Activated T-helper 1 cell treated with anti-CD3 and anti-CD28 coated beads, Interleukin-12 subunit alpha, Interleukin-12 subunit beta, Interleukin-2, Interleukin-4 antibody, amounts not matched to agents 30 ng/mL and 10 ng/mL and 1 ng/mL, durations not matched to agents 14 hours and 24 hours and 36 hours (primary cell): ENCODE results near the gene NEMP1. TPM values are rescaled to one million over a fixed set of nuclear protein-coding genes. Genes with fewer than 3 reads are reported as not detected.
A peak's percentile ranks its signal among the peaks of the same experiment; 100 is the strongest.
"Not testable (repeated sequence)": the region's sequence is repeated elsewhere in the genome, so short reads cannot be mapped to it uniquely, and the experiment has no call there.

Source experiments
- DNase-seq: peaks from one replicate; pipeline ENCODE4 v3.0.0; 2021; ENCODE audit warnings: low spot score
- H3K27ac Mint-ChIP-seq: one replicate; pipeline ENCODE4 v1.8.0; 2021; ENCODE audit warnings: mild to moderate bottlenecking, mixed read lengths
- H3K27me3 Mint-ChIP-seq: one replicate; pipeline ENCODE4 v1.8.0; 2022; ENCODE audit warnings: mild to moderate bottlenecking, moderate library complexity, mixed read lengths; ENCODE audit not compliant: insufficient read depth
- H3K36me3 Mint-ChIP-seq: one replicate; pipeline ENCODE4 v1.8.0; 2021; ENCODE audit warnings: low read depth, mixed read lengths
- H3K4me1 Mint-ChIP-seq: one replicate; pipeline ENCODE4 v1.8.0; 2021; ENCODE audit warnings: low read depth, mixed read lengths
- H3K4me3 Mint-ChIP-seq: one replicate; pipeline ENCODE4 v1.8.0; 2021; ENCODE audit warnings: mild to moderate bottlenecking, moderate library complexity, mixed read lengths
- H3K9me3 Mint-ChIP-seq: one replicate; pipeline ENCODE4 v1.8.0; 2021; ENCODE audit warnings: mixed read lengths
- intact Hi-C: fragments of 100-400 bp; cut with micrococcal nuclease; formaldehyde crosslinking; loops from one replicate; pipeline ENCODE4 v1.15.1; 2024
- total RNA-seq: library from RNA; stranded (reverse); gene quantifications from 2 replicates; pipeline ENCODE4 v1.2.3, GENCODE V29; 2022

Gene NEMP1
- total RNA-seq, 1 donor from 2014 or later, result 70.2 TPM

GRCh38 chr12:57039016-57039798, 39.4 kb downstream of the NEMP1 start:
- intact Hi-C loops, result no loop called here
- H3K4me3 Mint-ChIP-seq, result no peak overlapping the region
- H3K27me3 Mint-ChIP-seq, result peaks cover 8% of the 10 kb centered on the region
- DNase-seq, result no peak
- H3K27ac Mint-ChIP-seq, result no peak overlapping the region
- H3K9me3 Mint-ChIP-seq, result no peaks in the 10 kb centered on the region
- H3K4me1 Mint-ChIP-seq, result no peaks in the 10 kb centered on the region
- peaks cover 4% of the 10 kb centered on the region for H3K36me3 Mint-ChIP-seq

- Mint-ChIP-seq H3K9me3 (no peaks in the 10 kb centered on the region), H3K27me3 (peaks cover 6% of the 10 kb centered on the region), H3K27ac (no peak overlapping the region), H3K36me3 (peaks cover 4% of the 10 kb centered on the region), H3K4me1 (no peaks in the 10 kb centered on the region), H3K4me3 (no peak overlapping the region)
- DNase-seq, result no peak
- intact Hi-C loops, result no loop called here
Observed at GRCh38 chr12:57037264-57037663, 41.3 kb downstream of the NEMP1 start.

GRCh38 chr12:57033431-57033830, 45.2 kb downstream of the NEMP1 start:
- Mint-ChIP-seq H3K4me1 (peaks cover 20% of the 10 kb centered on the region), H3K27me3 (no peaks in the 10 kb centered on the region), H3K27ac (no peak overlapping the region), H3K4me3 (no peak overlapping the region), H3K36me3 (peaks cover 3% of the 10 kb centered on the region), H3K9me3 (no peaks in the 10 kb centered on the region)
- intact Hi-C loops, result no loop called here
- DNase-seq, result no peak

- intact Hi-C loops, result loop anchor here (1.0 kb wide), 2 partner anchors 23 to 31 kb away; no protein-coding TSS in a partner anchor
- peaks cover 3% of the 10 kb centered on the region for H3K36me3 Mint-ChIP-seq
- H3K4me3 Mint-ChIP-seq, result no peak overlapping the region
- H3K4me1 Mint-ChIP-seq, result peaks cover 29% of the 10 kb centered on the region
- no peak for DNase-seq
- no peaks in the 10 kb centered on the region for H3K9me3 Mint-ChIP-seq
- H3K27me3 Mint-ChIP-seq, result no peaks in the 10 kb centered on the region
- no peak overlapping the region for H3K27ac Mint-ChIP-seq
Observed at GRCh38 chr12:57031789-57032188, 46.8 kb downstream of the NEMP1 start.

- Mint-ChIP-seq H3K27me3 (no peaks in the 10 kb centered on the region), H3K4me3 (no peak overlapping the region), H3K36me3 (peaks cover 5% of the 10 kb centered on the region), H3K27ac (peak overlapping the region; percentile 18), H3K9me3 (no peaks in the 10 kb centered on the region), H3K4me1 (peaks cover 34% of the 10 kb centered on the region)
- intact Hi-C loops, result loop anchor here (1.0 kb wide), 2 partner anchors 23 to 31 kb away; no protein-coding TSS in a partner anchor
- DNase-seq, result no peak
Observed at GRCh38 chr12:57031138-57031725, 47.4 kb downstream of the NEMP1 start.

- Mint-ChIP-seq H3K9me3 (no peaks in the 10 kb centered on the region), H3K27ac (no peak overlapping the region), H3K27me3 (peaks cover 2% of the 10 kb centered on the region), H3K36me3 (peaks cover 2% of the 10 kb centered on the region), H3K4me3 (no peak overlapping the region), H3K4me1 (peaks cover 37% of the 10 kb centered on the region)
- DNase-seq, result no peak
- intact Hi-C loops, result no loop called here
Observed at GRCh38 chr12:57029457-57029856, 49.1 kb downstream of the NEMP1 start.

GRCh38 chr12:57027805-57028153, 50.8 kb downstream of the NEMP1 start:
- intact Hi-C loops, result no loop called here
- Mint-ChIP-seq H3K27ac (no peak overlapping the region), H3K9me3 (no peaks in the 10 kb centered on the region), H3K4me3 (no peak overlapping the region), H3K27me3 (peaks cover 5% of the 10 kb centered on the region), H3K36me3 (peaks cover 2% of the 10 kb centered on the region), H3K4me1 (peaks cover 37% of the 10 kb centered on the region)
- DNase-seq, result no peak

- H3K4me1 Mint-ChIP-seq, result peaks cover 37% of the 10 kb centered on the region
- H3K36me3 Mint-ChIP-seq, result peaks cover 2% of the 10 kb centered on the region
- H3K27me3 Mint-ChIP-seq, result peaks cover 5% of the 10 kb centered on the region
- peak overlapping the region; percentile 45 for H3K27ac Mint-ChIP-seq
- no peaks in the 10 kb centered on the region for H3K9me3 Mint-ChIP-seq
- H3K4me3 Mint-ChIP-seq, result no peak overlapping the region
- intact Hi-C loops, result no loop called here
- no peak for DNase-seq
Observed at GRCh38 chr12:57027011-57027804, 51.4 kb downstream of the NEMP1 start.

GRCh38 chr12:57025196-57025595, 53.4 kb downstream of the NEMP1 start:
- Mint-ChIP-seq H3K36me3 (peaks cover 2% of the 10 kb centered on the region), H3K4me3 (no peak overlapping the region), H3K4me1 (peaks cover 22% of the 10 kb centered on the region), H3K27ac (no peak overlapping the region), H3K9me3 (no peaks in the 10 kb centered on the region), H3K27me3 (peaks cover 5% of the 10 kb centered on the region)
- intact Hi-C loops, result no loop called here
- DNase-seq, result no peak

- H3K9me3 Mint-ChIP-seq, H3K4me3 Mint-ChIP-seq, H3K27me3 Mint-ChIP-seq, H3K36me3 Mint-ChIP-seq, intact Hi-C loops, H3K27ac Mint-ChIP-seq, DNase-seq: not testable (repeated sequence)
- H3K4me1 Mint-ChIP-seq, result peaks cover 19% of the 10 kb centered on the region
Observed at GRCh38 chr12:57022324-57022723, 56.3 kb downstream of the NEMP1 start.

- H3K4me1 Mint-ChIP-seq, result peaks cover 8% of the 10 kb centered on the region
- no peak overlapping the region for H3K27ac Mint-ChIP-seq
- no peak for DNase-seq
- no peak overlapping the region for H3K4me3 Mint-ChIP-seq
- H3K27me3 Mint-ChIP-seq, result peaks cover 11% of the 10 kb centered on the region
- no peaks in the 10 kb centered on the region for H3K36me3 Mint-ChIP-seq
- intact Hi-C loops, result no loop called here
- H3K9me3 Mint-ChIP-seq, result no peaks in the 10 kb centered on the region
Observed at GRCh38 chr12:57019983-57020719, 58.4 kb downstream of the NEMP1 start.

- H3K27ac Mint-ChIP-seq, result no peak overlapping the region
- DNase-seq, result no peak
- no peaks in the 10 kb centered on the region for H3K36me3 Mint-ChIP-seq
- H3K4me1 Mint-ChIP-seq, result peaks cover 8% of the 10 kb centered on the region
- intact Hi-C loops, result no loop called here
- H3K9me3 Mint-ChIP-seq, result no peaks in the 10 kb centered on the region
- peaks cover 17% of the 10 kb centered on the region for H3K27me3 Mint-ChIP-seq
- H3K4me3 Mint-ChIP-seq, result no peak overlapping the region
Observed at GRCh38 chr12:57018906-57019305, 59.7 kb downstream of the NEMP1 start.
